ENCODE data around the gene DPP10.
"Not testable (repeated sequence)": the region's sequence is repeated elsewhere in the genome, so short reads cannot be mapped to it uniquely, and the experiment has no call there.

The DPP10 gene

DNA sequence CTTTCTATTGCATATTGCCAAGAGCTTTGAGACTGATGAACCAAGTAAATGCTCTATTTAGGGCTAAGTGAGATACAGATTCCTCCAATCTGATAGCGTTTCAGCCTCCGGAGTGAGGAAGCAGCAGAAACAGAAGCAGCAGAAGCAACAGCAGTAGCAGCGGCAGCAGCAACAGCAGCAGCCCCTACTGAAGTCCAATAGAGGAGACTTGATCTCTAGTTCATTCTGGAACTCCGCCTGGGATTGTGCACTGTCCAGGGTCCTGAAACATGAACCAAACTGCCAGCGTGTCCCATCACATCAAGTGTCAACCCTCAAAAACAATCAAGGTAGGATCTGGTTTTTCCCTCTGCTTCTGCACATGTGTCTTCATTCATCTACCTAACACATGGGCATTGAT is at the start of gene DPP10:
Gene DPP10 (plus strand): TSS at position 132 of the 400 bp plus-strand sequence.
- DNase-seq: no peak

DNA sequence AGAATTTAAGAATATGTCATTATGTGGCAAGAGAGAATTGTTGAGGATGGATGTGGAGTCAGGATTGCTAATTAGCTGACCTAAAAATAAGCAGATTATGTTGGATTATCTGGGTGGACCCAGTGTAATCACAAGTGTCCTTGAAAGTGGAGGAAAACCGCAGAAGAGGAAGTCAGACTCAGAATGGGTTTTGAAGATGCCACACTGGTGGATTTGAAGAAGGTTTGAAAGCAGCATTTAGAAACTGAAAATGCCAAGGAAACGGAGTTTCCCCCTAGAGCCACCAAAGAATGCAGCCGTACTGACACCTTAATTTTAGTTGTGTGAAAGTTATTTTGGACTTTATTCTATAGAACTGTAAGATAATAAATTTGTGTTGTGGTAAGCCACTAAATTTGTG is 41.6 kb upstream of the DPP10 start:
- no peak for DNase-seq

DNA sequence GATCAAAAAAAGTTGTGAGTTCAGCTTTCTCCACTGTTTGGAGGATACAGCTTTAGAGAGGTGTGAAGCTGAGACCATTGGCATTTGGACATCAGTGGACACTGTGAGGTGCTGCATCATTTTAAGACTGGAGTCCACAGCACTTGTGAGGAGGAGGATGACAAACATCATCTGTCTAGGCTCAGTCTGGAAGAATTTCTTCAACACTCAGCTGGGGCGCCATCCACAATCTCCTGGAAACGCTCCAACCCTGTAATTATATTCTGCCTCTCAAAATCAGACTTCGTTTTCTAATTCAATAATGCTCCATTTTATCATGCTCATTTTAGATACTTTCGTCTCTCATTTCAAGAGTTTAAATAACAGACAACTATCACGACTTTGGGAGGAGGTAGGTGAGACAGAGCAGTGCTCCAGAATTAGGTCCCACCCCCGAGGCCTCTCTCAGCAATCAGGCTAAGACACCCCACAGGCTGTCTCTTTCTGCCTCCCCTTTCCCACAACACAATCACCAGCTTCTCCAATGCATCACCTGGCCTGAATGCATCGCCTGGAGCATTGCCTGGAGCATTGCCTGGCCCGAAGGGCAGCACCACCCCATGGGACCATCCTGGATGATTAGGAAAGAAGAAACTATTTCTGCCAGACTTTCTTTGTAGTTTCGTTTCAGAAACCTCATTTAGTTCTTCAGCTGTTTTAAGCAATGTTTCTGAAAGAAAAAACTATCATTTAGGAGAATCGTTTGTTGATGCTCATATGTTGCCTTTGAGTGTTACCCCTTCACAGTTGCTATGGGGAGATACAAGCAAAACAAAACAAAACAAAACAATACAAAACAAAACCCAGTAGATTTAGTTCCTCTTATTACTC is 37.0 kb upstream of the DPP10 start:
- DNase-seq: peak; percentile 6

DNA sequence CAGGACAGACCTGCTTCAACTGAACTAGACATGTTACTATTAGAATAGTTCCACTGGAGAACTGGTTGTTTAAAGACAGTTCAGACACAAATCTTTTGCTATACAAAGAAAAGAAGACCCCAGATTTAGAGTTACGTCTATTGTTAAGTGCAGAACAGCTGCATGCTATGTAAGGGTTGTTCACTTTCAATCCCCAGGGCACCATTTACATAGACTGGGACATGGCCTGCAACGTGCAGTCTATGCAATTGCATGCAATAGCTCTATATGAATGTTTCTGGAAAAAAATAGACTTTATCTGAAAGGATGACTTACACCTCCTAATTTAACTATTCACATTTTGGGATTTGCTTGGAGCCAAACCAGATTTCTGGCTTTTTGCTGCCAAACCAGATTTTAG is 36.1 kb upstream of the DPP10 start:
- DNase-seq: no peak

DNA sequence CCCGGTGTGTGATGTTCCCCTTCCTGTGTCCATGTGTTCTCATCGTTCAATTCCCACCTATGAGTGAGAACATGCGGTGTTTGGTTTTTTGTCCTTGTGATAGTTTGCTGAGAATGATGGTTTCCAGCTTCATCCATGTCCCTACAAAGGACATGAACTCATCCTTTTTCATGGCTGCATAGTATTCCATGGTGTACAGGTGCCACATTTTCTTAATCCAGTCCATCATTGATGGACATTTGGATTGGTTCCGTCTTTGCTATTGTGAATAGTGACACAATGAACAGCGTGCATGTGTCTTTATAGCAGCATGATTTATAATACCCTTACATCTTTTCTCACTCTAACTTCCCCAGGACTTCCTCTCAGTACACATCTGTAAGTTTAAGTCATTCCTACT is 35.1 kb upstream of the DPP10 start:
- not testable (repeated sequence) for DNase-seq

DNA sequence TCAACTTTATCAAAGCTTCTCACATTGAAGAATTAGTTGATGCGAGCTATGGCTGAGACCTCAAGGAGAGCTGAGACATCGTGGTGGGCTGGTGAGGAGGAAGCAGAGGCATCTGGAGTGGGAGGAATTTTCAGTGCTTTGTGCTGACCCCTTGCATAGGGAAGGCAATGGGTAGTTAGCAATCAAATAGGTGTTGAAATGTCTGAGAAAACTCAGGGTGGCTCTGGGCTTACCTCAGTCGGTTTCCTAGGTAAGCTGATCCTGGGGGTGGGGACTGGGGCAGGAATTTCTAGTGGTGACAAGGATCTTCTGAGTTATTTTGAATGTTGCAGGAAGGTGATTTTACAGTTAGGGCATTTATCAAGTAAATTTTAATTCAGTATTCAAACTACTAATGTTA is 20.7 kb upstream of the DPP10 start:
- no peak for DNase-seq

DNA sequence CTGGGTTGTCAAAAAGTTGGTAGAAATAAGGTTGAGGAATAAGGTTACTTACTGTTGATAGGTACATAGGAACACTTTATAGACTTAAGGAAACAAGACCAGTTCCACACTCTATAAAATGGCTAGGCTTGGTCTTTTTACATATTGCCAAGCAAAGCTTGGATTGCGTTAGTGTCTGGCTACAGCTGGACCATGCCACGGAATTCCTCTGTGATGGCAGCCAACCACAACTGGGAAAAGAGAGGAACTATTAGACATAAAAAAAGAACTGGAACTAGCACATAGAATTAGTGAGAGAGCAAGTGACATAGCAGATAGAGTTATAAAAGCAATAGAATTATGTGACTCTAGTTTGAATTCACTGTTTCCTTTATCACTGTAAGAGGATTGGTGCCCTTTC is 17.7 kb upstream of the DPP10 start:
- DNase-seq: no peak

DNA sequence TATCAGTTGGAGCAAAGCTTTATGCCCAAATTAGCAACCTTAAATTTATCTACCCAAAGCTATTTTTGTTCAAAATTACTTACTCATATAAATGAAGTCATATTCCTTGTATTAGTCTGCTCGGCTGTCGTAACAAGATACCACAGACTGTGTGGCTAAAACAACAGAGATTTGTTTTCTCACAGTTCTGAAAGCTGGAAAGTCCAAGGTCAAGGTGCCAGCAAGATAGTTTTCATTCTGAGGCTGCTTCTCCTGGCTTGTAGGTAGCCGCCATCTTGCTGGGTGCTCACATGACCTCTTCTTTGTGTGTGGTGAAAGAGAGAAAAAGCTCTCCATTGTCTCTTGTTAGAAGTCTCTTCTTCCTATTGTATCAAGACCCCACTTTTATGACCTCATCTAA is 15.7 kb upstream of the DPP10 start:
- no peak for DNase-seq

DNA sequence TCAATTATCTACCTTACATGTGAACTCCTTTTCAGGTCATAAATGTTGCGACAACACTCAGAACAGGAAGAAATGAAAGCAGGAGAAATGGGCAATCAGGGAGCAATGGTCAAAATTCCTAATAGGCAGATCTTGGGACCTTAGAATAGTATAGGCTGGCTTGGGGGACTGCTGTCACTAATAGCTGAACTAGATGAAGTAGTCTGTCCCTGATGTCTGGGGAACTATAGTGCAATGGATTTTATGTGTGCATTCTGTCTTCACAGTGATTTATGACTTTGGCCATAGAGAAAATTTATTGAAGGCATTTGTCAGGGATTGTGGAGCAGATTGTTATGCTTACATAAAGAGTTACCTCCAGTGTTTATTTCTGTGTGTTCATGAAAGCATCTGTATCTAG is 6.1 kb upstream of the DPP10 start:
- DNase-seq: no peak

DNA sequence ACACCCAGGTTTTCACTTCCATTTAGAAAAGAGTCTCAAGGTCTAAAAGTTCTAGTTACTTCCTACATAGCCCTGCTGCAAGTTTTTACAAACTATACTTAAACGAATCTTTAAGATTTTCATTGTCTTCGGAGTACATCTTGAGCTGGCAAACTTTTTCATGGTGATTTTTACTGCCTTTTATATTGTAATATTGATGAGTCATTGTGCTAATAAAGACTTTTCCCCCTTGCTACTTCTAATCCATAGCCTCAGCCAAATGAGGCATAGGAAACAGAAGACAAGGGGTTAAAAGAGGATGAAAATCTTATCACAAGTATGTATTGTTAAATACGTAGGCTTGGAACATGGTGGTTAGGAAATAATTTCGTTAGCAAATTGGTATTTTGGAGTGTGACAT is 4.1 kb downstream of the DPP10 start:
- DNase-seq: no peak

DNA sequence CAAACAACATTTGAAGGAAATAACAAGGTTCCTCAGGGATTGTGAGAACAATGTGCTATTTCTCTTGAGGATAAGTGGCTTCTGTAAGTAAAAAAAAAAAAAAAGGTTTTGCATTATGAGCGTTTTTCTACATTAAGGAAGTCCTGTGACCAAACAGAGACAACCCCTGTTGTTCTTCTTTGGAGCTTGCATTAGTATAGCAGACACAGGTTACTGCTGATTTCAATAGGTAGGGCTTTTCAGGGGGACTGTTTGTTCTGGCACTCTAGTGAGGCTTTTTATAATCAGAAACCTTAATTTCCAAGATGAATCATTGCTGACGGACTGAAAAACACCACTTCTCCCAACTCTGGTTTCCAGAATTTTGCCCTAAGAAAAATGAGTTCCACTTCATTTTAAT is 8.2 kb downstream of the DPP10 start:
- no peak for DNase-seq

DNA sequence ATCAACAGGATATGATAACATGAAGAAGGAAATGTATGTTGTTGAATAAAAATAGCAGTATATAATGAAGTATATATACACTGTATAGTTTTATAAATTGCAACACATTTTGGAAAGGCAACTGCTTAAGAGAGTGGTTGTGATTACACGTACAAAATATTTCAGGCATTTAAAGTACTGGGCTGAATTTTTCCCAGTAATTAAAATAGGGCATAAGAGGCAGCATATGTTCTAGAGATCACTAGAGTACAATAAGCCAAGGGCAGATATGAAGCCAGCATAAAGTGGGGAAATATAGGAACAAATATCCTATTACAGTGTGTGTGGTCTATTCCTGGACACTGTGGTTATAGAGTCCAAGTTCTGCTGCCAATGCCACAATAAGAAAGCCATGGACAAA is 14.1 kb downstream of the DPP10 start:
- DNase-seq: no peak

DNA sequence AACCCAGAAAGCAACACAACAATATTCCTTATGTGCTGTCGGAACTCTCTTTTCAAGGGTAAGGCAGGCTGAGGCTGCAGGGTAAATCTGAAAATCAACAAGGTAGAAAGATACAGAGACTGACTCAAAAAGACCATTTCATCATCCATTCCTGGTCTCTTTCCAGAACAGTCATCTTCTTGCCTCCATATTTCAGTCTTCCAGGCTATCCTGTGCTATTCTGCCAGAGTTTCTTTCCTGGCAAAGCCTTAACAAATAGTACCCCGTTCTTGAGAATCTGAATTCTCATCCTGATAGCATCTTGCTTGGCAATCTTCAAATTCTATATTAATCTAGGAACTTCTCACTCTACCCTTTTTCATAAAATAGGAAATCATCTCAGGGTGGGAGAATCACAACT is 15.5 kb downstream of the DPP10 start:
- DNase-seq: no peak

DNA sequence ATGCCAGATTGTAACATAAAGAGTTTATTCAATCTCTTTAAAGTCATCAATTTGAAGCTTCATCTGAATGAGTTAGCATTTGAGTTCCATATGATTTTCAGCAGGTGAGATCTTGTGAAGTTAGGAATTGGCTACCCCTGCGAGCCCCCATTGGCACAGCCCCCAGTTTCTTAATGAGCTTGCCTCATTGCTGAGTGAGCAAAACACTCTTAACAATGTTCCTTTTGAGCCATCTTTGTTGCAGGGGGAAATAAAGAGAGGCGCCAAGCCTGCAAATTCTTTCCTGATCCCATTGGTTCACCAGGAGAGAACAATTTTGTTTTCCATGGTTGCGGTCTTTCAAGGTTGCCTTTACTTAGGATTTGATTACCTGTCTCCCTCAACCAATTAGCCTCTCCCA is 18.7 kb downstream of the DPP10 start:
- DNase-seq: no peak

DNA sequence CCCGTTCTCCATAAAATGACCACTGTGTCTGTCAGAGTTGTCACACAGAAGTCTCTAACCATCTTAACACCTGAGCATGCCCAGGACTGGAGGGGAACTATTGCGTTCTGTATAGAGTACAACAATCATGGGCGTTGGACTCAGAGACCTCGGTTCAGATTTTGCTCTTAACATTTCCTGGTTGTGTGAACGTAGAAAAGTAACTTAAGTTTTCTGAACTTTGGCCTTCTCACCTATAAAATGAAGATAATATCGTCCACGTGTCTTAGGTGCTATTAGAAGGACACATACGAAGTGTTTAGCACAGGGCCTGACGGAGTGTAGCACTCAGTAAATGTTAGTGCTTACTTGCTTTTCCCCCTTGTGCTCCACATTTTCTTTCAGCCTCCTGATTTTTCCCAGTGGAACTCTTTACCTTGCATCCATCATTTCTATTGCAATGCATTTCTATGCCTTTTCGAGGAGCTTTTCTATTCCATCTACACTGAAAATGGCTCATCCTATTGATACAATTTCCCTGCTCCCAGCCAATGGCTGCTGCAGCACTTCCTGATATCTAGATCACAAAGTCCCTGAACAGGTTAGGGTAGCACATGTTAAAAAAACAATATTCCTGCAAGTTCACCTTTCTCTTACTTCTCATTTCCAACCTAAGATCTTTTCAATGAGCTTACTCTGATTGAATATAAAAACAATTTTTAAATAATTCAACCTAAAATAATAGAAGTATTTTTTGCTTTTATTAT is 22.7 kb downstream of the DPP10 start:
- DNase-seq: no peak

DNA sequence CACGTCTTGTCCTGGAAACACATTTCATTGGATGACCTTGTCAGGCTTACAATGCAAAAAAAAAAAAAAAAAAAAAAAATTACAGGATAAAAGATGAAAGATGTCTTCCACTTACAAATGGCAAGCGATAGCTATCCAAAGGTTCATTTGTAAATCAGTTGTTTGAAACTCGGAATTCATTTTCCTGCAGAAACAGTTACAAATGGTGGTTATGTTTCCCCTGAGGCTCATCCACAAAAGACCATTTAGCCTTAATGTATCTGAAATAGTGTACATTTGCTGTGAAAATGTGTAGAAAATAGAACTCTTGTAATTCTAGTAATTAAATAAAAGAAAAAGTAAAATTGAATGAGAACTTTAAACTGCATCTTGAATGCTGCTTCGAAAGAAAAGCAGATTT is 25.9 kb downstream of the DPP10 start:
- DNase-seq: no peak

DNA sequence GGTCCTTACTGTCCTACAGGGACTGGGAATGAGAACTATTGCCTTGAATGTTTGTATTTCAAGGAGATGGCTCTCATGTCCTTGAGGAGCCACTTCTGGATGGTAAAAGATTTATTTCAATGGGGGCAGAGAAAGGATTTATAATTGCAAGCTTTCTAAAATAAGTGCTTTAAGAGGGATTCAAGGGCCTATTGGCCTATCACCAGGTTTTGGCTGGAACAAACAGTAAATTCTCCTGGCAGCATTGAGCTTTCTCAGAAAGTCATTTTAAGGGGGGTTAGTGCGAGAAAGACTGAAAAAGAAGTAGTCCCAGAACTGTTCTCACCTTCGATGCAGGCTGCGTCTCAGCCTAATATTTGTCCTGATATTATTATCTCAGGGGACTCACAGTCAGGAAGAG is 29.8 kb downstream of the DPP10 start:
- no peak for DNase-seq

DNA sequence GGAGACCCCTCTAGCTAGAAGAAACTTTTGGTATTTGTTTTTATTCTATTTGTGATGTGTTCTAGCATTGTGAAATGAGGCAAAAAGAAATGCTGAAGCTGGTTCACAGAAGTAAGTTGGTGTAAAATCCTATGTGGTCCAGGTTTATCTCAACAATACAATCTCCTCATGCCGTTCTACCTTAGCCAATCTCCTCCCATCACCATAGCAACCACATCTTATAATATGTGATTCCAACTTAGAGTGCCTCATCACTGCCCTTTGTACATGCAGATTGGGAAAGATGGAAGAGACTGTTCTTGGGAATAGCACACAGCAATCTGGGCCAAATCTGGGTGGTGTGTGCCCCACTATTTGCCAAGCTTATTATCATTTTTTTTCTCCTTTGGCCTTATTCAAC is 30.3 kb downstream of the DPP10 start:
- DNase-seq: no peak

DNA sequence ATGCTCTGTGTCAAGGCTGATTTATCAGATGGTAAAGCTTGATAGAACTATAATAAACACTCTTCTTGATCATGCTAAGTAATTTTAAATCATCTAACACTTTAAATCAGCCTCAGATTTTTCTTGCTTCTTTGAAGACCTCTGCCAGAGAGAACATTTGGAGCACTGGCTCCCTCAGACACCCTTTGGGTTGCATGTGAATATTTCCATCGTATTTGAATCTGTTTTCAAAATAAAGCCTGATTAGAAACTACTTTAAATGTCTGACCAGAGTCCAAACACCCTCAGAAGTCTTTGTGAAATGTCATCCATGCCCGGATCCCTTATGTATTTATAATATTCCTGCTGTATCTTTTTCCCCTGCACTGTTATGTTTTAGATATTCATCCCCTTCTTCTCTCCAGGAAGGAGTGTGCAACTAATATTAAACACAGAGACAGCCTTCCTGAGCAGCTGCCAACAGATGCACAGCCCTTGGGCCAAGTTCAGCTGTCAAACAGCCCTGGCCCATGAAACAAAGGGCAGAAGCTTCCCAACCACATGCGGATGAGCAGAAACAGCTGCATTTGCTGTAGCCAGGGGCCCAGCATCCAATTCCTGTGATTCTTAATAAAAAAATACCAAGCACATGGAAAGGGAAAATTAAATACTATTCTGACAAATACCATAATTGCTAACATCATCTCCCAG is 46.5 kb downstream of the DPP10 start:
- no peak for DNase-seq

DNA sequence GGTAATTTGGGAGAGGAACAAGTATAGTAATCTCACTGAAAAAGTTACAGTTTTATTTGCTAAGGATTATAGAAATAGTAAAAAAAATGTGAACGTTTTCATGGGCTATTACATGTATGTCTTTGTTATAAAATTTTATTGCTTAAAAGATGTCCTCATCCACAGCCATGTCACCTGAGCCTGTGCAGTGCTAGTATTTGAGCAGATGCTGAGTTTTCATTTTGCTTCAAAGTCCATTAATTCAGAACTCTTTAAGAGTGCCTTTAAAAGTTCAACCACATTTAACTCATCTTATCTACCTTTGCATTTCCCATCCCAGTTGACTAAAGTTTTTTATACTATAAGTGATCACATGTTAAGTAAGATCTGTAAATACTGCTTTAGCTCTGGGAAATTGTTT is 52.6 kb downstream of the DPP10 start:
- DNase-seq: no peak

DNA sequence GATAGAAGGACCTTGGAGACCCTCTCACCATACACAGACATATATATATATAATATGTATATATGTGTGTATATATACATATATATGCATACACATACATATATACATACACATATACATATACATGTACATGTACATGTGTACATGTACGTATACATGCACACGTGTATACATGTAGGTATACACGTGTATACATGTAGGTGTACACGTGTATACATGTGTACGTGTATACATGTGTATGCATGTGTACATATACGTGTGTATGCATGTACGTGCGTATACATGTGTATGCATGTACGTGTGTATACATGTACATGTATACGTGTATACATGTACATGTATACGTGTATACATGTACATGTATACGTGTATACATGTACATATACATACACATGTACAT is 54.5 kb downstream of the DPP10 start:
- no peak for DNase-seq

DNA sequence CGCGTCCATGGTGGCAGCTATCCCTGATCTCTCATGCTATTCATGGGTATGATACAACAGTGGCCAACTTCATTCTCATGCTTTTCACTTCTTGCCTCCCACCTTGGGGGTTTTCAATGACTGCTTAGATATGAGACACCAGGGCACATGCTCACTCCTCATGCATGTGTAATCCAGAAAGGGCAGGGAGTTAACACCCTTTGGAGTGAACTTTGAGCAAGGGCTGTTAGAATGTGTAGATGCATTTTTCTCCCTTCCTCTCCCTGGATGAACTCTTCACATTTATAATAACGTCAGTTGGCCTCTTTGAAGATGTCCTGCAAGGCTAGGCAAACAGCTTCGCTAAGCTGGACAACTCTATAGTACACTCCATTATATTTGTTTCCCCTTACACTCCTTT is 56.7 kb downstream of the DPP10 start:
- DNase-seq: no peak

DNA sequence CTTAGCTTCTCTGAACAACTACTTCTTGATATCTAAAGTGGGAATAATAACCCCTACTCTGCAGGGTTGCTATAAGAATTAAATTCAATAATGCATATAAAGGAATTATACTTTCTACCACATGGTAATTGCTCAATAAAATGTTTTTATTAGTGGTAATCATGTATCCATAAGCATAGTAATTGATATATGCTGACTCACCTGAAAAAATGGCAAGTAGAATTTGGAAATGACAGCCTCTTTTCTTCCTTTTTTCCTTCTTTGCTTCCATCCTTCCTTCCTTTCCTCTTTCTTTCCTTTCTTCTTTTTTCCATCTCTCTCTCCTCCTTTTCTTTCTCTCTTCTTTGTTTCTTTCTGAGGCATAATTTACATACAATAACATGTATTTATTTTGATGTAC is 65.3 kb downstream of the DPP10 start:
- DNase-seq: no peak

DNA sequence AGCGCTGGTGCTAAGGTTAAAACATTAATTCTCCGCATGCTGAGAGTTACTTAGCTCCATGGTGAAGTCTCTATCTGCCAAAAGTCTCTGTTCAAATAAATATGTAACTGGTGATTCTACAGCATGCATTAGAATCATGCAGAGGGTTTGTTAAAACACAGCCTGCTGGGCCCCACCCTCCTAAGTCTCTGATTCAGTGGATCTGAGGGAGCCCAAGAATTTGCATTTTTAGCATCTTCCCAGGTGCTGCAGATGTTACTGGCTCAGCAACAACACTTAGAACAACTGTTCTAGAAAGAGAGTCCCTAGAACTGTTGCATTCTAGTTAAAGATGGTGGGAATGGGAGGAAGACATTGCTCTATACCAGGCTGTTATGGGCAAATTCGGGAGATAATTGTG is 73.4 kb downstream of the DPP10 start:
- DNase-seq: no peak

Data from T1000 (cell line).